ENCODE data around the gene UGT3A1.

Gene UGT3A1

DNA sequence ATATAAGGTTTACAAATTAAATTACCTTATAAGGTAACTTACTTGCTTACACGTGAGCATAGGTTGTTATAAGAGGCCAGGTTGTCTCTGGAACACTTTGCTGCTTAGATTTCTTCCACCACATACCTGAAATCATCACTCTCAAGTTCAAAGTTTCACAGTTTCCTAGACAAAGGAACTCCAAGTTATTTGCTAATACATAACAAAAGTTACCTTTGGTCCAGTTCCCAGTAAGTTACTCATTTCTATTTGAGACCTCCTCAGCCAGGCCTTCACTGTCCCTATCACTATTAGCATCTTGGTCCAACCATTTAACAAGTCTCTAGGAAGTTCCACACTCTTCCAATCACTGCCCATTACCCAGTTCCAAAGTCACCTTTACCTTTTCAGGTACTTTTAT, 18.5 kb upstream of the UGT3A1 start:
- DNase-seq (ENCODE audit: low read depth): no peak
- TF ChIP-seq, protein P1, sequence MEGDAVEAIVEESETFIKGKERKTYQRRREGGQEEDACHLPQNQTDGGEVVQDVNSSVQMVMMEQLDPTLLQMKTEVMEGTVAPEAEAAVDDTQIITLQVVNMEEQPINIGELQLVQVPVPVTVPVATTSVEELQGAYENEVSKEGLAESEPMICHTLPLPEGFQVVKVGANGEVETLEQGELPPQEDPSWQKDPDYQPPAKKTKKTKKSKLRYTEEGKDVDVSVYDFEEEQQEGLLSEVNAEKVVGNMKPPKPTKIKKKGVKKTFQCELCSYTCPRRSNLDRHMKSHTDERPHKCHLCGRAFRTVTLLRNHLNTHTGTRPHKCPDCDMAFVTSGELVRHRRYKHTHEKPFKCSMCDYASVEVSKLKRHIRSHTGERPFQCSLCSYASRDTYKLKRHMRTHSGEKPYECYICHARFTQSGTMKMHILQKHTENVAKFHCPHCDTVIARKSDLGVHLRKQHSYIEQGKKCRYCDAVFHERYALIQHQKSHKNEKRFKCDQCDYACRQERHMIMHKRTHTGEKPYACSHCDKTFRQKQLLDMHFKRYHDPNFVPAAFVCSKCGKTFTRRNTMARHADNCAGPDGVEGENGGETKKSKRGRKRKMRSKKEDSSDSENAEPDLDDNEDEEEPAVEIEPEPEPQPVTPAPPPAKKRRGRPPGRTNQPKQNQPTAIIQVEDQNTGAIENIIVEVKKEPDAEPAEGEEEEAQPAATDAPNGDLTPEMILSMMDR (IDR thresholded peaks at IDR 0.05; ENCODE audit: insufficient read depth, low read depth, low read length, missing control alignments): no peak
- no peak overlapping the region for H3K4me3 ChIP-seq (ENCODE audit: low read depth, low read length)

DNA sequence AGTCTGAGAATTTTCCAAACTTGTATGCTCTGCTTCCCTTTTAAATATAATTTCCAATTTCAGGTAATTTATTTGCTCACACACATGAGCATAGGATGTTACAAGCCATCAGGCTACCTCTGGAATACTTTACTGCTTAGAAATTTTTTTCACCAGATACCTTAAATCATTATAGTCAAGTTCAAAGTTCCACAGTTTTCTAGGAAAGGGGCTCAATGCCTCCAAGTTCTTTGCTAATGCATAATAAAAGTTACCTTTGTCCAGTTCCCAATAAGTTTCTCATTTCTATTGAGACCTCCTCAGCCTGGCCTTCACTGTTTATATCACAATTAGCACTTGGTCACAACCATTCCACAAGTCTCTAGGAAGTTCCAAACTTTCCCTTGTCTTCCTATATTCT, 16.2 kb upstream of the UGT3A1 start:
- TF ChIP-seq, protein P1 (IDR thresholded peaks at IDR 0.05; ENCODE audit: insufficient read depth, low read depth, low read length, missing control alignments): no peak
- no peak overlapping the region for H3K4me3 ChIP-seq (ENCODE audit: low read depth, low read length)
- no peak for DNase-seq (ENCODE audit: low read depth)

DNA sequence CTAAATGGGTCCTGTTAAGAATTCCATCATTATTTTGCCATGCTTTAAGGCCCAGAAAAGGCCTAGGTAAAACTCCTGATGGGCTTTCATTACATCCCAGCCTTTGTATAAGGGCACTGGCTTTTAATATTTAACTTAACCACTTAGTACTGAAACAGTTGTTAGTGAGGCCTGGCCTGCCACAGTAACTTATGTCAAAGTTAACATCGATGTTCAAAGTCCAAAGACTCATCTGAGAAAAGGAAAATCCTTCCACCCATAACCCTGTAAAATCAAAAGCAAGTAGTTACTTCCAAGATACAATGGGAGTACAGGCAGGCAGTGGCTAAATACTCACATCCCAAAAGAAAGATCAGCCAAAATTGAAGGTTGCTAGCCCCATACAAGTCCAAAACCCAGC, 15.0 kb upstream of the UGT3A1 start:
- no peak overlapping the region for H3K4me3 ChIP-seq (ENCODE audit: low read depth, low read length)
- DNase-seq (ENCODE audit: low read depth): no peak
- TF ChIP-seq, protein P1 (IDR thresholded peaks at IDR 0.05; ENCODE audit: insufficient read depth, low read depth, low read length, missing control alignments): no peak

DNA sequence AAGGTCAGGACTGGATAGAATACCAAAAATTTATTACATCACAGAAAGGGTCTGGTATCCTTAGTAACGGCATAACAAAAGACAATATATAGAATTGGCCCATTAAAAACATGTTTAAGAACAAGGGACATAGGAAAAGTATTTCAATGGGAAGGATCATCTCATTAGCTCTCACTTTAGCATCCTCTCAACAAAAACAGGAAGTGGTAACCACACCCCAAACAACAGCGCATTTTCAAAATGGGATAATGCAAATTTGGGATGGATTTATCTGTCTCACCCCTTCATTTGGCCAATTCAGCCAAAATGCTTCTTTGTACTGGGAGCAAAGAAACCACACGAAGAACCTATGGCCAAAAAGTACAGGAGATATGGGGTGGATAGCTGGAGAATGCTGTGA, 9.8 kb upstream of the UGT3A1 start:
- TF ChIP-seq, protein P1 (IDR thresholded peaks at IDR 0.05; ENCODE audit: insufficient read depth, low read depth, low read length, missing control alignments): no peak
- H3K4me3 ChIP-seq (ENCODE audit: low read depth, low read length): no peak overlapping the region
- DNase-seq (ENCODE audit: low read depth): no peak

DNA sequence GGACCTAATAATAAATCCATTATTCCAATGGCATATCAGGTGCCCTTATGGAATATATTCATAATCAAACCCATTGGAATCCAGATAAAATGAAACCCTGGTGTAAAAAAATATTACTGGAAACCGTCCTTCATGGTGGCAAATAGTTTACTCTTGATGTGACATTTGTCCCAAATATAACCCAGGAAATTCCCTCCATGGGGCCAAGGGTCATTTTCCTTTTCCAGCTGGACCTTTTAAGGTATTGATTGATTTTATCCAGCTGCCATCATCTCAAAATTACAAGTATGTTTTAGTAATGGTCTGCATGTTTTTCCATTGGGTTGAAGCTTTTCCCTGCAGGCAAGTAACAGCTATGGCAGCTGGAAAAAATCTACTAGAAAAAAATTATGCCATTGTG, 8.4 kb upstream of the UGT3A1 start:
- TF ChIP-seq, protein P1 (IDR thresholded peaks at IDR 0.05; ENCODE audit: insufficient read depth, low read depth, low read length, missing control alignments): no peak
- DNase-seq (ENCODE audit: low read depth): no peak
- H3K4me3 ChIP-seq (ENCODE audit: low read depth, low read length): no peak overlapping the region

DNA sequence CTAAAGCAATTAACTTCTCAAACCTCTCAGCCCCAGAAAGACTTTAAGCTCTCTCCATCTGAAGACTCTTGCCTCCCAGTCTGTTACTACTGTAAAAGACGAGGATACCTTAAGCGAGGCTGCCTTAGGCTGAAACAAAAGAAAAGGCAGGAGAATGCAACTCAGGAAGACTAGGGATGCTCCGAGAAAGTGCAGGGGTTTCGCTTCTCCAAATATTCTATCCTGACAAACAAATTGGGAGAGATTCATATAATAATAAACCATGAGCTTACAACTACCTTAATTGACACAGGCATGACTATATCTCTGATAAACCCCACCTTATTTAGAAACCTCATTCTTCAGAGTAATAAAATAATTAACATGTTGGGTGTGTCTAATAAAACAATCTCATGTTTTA, 4.9 kb upstream of the UGT3A1 start:
- no peak for DNase-seq (ENCODE audit: low read depth)
- TF ChIP-seq, protein P1 (IDR thresholded peaks at IDR 0.05; ENCODE audit: insufficient read depth, low read depth, low read length, missing control alignments): no peak

DNA sequence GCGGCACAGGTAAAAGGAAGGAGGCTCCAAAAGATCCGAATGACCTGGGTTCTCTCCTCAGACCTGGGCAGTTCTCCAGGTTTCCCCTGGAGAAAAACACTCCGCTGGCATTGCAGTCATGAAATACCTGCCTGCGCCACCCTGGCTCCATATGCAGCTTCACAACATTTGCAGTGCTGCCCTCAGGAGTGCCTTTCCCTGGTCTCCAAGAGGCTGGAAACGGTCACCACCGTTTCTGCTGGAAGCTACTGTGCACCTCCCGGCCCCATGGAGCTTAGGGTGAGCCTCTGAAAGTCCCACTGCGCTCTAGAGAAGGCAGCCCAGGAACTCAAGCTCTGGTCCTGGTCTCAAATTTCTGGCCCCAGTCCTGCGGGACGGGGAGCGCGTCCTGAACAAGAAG, 670 bp downstream of the UGT3A1 start:
- no peak overlapping the region for H3K4me3 ChIP-seq (ENCODE audit: low read depth, low read length)
- TF ChIP-seq, protein P1 (IDR thresholded peaks at IDR 0.05; ENCODE audit: insufficient read depth, low read depth, low read length, missing control alignments): no peak
- no peak for DNase-seq (ENCODE audit: low read depth)

More for the DNA sequence above, 4.9 kb upstream of the UGT3A1 start:
- no peak overlapping the region for H3K4me3 ChIP-seq (ENCODE audit: low read depth, low read length)

Data from GM12865 (cell line).